Fibroblast of the aortic adventitia (primary cell): ENCODE data around the gene VKORC1L1. TPM values are rescaled to one million over a fixed set of nuclear protein-coding genes. Genes with fewer than 3 reads are reported as not detected.

Source experiments
- DNase-seq: peaks from one replicate; pipeline ENCODE4 v3.0.0-alpha.2; 2010; ENCODE audit warnings: low read depth
- H3K4me3 ChIP-seq: 2 replicates; pipeline ENCODE4 v1.5.1; 2011; ENCODE audit warnings: low read depth, mild to moderate bottlenecking, control low read depth, low read length, moderate library complexity
- total RNA-seq: library from RNA; depleted of rRNA; stranded (reverse); fragments of >200 nt; gene quantifications from 2 replicates; pipeline ENCODE4 v1.2.3, GENCODE V29; 2012; ENCODE audit warnings: low replicate concordance
- TF ChIP-seq, protein P1 (sequence below): IDR thresholded peaks from 2 replicates; pipeline ENCODE4 v1.5.1; 2011; ENCODE audit warnings: mild to moderate bottlenecking, low read length, control low read depth, inconsistent platforms; ENCODE audit not compliant: insufficient read depth

The VKORC1L1 gene
- total RNA-seq, 1 donor: 17.8 TPM

GRCh38 chr7:65910237-65910636, 37.4 kb downstream of the VKORC1L1 start:
- peak; percentile 43 for DNase-seq
- no peak overlapping the region for H3K4me3 ChIP-seq
- TF ChIP-seq, protein P1, sequence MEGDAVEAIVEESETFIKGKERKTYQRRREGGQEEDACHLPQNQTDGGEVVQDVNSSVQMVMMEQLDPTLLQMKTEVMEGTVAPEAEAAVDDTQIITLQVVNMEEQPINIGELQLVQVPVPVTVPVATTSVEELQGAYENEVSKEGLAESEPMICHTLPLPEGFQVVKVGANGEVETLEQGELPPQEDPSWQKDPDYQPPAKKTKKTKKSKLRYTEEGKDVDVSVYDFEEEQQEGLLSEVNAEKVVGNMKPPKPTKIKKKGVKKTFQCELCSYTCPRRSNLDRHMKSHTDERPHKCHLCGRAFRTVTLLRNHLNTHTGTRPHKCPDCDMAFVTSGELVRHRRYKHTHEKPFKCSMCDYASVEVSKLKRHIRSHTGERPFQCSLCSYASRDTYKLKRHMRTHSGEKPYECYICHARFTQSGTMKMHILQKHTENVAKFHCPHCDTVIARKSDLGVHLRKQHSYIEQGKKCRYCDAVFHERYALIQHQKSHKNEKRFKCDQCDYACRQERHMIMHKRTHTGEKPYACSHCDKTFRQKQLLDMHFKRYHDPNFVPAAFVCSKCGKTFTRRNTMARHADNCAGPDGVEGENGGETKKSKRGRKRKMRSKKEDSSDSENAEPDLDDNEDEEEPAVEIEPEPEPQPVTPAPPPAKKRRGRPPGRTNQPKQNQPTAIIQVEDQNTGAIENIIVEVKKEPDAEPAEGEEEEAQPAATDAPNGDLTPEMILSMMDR: no peak

DNA sequence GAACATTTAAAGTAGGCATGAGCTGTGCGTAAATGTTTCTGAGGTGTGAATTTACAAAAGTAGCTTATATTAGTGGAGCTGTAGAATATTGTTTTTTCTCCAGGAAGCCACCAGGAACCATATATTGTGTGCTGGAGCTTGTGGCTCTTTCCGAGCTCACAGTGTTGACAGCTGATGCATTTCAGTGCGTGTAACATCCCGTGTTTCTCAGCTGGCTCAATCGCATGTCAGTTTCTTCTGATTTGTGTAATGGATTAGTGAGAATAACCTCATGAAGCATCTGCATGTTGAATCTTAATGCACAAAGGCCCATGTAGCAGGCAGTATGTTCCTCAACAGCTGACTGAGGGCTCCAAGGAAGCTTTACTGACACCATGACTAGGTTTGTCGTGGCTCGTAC, 39.4 kb downstream of the VKORC1L1 start:
- TF ChIP-seq, protein P1: no peak
- no peak overlapping the region for H3K4me3 ChIP-seq
- DNase-seq: no peak

DNA sequence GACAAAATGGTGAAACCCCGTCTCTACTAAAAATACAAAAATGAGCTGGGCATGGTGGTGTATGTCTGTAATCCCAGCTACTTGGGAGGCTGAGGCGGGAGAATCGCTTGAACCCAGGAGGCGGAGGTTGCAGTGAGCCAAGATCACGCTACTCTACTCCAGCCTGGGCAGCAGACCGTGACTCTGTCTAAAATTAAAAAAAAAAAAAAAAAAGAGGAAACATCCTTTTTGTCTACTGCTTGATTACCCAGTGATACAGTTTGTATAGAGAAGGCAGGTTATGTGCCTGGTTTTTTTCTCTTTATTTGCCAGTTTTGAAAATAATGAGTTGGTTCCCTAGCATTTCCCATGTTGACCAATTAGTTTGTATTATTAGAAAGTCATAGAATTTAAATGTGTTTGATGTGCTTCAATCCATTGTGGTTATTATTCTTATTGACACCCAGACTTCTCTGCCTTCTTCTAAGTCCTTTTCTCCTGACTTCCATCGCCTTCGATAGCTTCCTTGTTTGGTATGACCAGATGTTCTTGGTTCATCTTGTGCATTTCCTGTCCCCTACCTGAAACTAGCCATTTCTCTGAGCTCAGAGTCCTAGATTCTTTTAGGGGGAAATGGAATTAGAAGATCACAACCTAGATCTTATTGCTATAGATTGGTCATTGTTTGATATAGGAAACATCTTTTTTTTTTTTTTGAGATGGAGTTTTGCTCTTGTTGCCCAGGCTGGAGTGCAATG, 43.2 kb downstream of the VKORC1L1 start:
- DNase-seq: no peak
- no peak overlapping the region for H3K4me3 ChIP-seq
- TF ChIP-seq, protein P1: no peak

DNA sequence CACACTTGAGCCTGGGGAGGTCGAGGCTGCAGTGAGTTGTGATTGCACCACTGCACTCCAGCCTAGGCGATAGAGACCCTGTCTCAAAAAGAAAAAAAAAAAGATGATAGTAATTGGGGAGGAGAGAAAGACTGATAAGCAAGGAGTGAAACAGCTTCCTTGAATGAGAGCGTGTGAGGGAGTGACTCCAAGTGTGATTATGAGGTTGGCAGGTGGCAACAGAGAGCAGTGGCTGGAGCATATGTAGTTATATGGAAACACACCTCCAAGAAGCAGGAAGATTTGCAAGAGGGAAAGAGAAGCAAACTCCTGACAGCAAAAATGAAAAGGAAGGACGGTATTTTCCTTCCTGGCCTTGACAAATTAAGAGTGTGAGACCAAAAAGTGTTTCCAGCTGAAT, 50.4 kb downstream of the VKORC1L1 start:
- H3K4me3 ChIP-seq: no peak overlapping the region
- no peak for DNase-seq
- TF ChIP-seq, protein P1: no peak

- H3K4me3 ChIP-seq: no peak overlapping the region
- DNase-seq: peak; percentile 27
- TF ChIP-seq, protein P1: no peak
Measured at GRCh38 chr7:65924193-65924592, 51.3 kb downstream of the VKORC1L1 start.

DNA sequence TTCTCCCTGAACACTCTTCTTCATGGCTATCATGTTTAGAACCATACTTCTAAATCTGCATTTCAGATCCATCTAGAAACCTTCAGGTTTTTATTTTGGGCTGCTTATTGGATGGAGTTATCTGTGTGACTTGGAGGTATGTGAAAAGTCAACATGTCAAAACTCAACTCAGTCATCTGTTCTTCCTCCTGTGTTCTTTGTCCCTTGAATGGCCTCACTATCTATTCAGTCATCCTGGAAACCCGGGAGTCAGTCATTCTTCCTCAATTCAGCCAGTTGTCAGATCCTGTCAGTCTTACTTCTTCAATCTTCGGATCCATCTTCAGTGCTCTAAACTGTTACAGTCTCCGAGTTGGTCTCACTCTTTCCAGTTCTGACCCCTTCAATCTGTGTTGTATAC, 52.2 kb downstream of the VKORC1L1 start:
- TF ChIP-seq, protein P1: no peak
- H3K4me3 ChIP-seq: no peak overlapping the region
- no peak for DNase-seq

- no peak for DNase-seq
- no peak overlapping the region for H3K4me3 ChIP-seq
- TF ChIP-seq, protein P1: no peak
Measured at GRCh38 chr7:65926588-65926987, 53.7 kb downstream of the VKORC1L1 start.
